GM10266 (cell line): ENCODE results near the gene ADAMTS15.

Source experiments
- DNase-seq: peaks from one replicate; pipeline ENCODE4 v3.0.0; 2012; ENCODE audit errors: extremely low spot score
- CTCF ChIP-seq: IDR thresholded peaks from 2 replicates; pipeline ENCODE4 v1.5.1; 2012; ENCODE audit warnings: mild to moderate bottlenecking, low read depth; ENCODE audit not compliant: control insufficient read depth, insufficient read depth; ENCODE audit errors: missing control alignments

The ADAMTS15 gene

GRCh38 chr11:130455483-130456127 lies 7.2 kb downstream of the ADAMTS15 start:
- no peak for DNase-seq
- no peak for TF ChIP-seq CTCF

GRCh38 chr11:130456286-130456685 lies 7.8 kb downstream of the ADAMTS15 start:
- DNase-seq = no peak
- no peak for TF ChIP-seq CTCF

GRCh38 chr11:130457623-130458409 lies 9.4 kb downstream of the ADAMTS15 start:
- TF ChIP-seq CTCF = no peak
- DNase-seq = no peak

- no peak for TF ChIP-seq CTCF
- no peak for DNase-seq
These were observed 9.9 kb downstream of the ADAMTS15 start for GRCh38 chr11:130458410-130458729.

GRCh38 chr11:130459521-130459920 lies 11.1 kb downstream of the ADAMTS15 start:
- TF ChIP-seq CTCF = no peak
- no peak for DNase-seq

- no peak for DNase-seq
- TF ChIP-seq CTCF = no peak
These were observed 13.8 kb downstream of the ADAMTS15 start for GRCh38 chr11:130462101-130462885.
